WI38 (cell line): ENCODE data around the gene ADORA2B.

Experiments
- H3K4me3 ChIP-seq: 2 replicates; pipeline ENCODE4 v1.5.1; 2011; ENCODE audit warnings: low read depth, mild to moderate bottlenecking, control low read depth, low read length
- TF ChIP-seq, protein P1 (sequence below): IDR thresholded peaks from 2 replicates; pipeline ENCODE4 v1.5.1; 2012; ENCODE audit warnings: low read depth, mild to moderate bottlenecking, control low read depth, low read length

The ADORA2B gene

GRCh38 chr17:15957206-15957605 lies 12.3 kb downstream of the ADORA2B start:
- TF ChIP-seq, protein P1, sequence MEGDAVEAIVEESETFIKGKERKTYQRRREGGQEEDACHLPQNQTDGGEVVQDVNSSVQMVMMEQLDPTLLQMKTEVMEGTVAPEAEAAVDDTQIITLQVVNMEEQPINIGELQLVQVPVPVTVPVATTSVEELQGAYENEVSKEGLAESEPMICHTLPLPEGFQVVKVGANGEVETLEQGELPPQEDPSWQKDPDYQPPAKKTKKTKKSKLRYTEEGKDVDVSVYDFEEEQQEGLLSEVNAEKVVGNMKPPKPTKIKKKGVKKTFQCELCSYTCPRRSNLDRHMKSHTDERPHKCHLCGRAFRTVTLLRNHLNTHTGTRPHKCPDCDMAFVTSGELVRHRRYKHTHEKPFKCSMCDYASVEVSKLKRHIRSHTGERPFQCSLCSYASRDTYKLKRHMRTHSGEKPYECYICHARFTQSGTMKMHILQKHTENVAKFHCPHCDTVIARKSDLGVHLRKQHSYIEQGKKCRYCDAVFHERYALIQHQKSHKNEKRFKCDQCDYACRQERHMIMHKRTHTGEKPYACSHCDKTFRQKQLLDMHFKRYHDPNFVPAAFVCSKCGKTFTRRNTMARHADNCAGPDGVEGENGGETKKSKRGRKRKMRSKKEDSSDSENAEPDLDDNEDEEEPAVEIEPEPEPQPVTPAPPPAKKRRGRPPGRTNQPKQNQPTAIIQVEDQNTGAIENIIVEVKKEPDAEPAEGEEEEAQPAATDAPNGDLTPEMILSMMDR = no peak
- H3K4me3 ChIP-seq = no peak overlapping the region

DNA sequence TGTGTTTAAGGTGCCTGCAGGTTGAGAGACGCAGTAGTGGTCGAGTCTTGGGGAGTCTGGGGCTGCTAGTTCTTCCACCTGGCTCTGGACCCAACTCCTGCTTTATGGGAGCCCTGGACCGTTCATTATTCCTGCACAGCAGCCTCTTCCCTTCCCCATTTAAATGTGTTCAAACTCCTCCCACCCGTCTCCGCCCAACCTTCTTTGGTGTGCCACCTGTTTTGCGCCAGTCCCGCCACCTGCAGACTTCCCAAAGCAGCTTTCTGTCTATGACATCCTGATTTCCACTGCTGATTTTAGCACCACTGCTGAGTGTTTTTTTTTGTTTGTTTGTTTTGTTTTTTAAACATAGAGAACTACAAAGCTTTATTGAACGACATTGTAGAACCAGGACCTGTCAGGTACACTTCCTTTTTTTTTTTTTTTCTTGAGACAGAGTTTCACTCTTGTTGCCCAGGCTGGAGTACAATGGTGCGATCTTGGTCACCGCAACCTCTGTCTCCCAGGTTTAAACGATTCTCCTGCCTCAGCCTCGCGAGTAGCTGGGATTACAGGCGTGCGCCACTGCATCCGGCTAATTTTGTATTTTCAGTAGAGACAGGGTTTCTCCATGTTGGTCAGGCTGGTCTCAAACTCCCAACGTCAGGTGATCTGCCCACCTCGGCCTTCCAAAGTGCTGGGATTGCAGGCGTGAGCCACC lies 12.8 kb downstream of the ADORA2B start:
- TF ChIP-seq, protein P1 = no peak
- no peak overlapping the region for H3K4me3 ChIP-seq

DNA sequence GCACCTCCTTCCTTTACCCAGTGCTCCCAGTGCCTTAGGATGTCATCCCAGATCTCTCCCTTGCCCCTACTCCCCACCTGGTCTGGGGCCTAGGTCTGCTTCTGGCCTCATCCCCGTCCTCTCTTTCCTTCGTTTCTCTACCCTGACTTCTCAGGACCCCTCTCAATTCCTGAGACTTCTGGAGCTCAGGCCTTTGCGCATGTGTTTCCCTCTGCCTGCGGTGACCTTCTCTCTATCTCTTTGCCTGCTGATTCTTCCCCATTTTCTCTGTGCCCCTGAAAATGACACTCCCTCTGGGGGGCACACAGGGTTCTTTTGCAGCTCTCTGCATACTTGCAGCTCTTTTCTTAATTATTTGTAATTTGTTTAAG lies 13.5 kb downstream of the ADORA2B start:
- H3K4me3 ChIP-seq = no peak overlapping the region
- TF ChIP-seq, protein P1 = no peak

DNA sequence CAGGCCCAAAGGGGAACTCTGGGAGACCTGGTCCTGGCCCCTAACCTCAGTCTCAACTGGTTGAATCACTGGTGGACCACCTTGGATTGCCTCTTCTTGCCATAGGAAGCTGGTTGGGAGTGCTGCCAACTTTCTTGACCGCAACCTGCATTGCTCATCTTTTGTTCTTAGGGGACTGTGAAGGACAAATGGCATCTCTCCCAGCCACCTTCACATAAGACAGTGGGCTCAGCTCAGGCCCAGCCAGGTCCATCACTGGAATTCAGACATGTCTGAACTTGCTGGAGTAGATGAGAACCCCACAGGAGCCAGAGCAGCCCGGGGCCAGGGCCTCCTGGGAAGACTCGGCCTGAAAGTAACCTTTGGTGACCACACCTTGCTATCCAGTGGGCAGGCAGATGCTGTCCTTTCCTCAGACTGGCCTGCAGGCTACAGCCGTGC lies 18.8 kb downstream of the ADORA2B start:
- H3K4me3 ChIP-seq = no peak overlapping the region
- TF ChIP-seq, protein P1 = no peak

DNA sequence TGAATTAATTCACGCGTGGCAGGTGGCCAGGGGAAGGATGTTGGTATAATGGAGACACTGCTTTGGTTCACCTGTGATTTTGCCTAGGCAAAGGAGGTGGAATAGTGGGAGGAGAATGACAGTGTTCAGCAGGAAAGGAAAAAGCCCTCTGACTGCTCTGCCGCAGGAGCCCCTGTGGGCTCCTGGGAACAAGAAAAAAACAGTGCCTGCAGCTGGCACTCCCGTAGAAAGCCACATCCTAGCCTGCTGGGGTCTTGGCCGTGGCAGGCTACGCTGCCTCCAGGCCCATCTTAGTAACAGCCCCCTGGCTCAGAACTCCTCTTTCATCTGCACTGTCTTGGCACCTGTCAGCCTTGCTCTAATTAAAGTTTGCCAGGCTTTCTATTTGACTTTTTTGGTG lies 20.6 kb downstream of the ADORA2B start:
- TF ChIP-seq, protein P1 = no peak
- no peak overlapping the region for H3K4me3 ChIP-seq

DNA sequence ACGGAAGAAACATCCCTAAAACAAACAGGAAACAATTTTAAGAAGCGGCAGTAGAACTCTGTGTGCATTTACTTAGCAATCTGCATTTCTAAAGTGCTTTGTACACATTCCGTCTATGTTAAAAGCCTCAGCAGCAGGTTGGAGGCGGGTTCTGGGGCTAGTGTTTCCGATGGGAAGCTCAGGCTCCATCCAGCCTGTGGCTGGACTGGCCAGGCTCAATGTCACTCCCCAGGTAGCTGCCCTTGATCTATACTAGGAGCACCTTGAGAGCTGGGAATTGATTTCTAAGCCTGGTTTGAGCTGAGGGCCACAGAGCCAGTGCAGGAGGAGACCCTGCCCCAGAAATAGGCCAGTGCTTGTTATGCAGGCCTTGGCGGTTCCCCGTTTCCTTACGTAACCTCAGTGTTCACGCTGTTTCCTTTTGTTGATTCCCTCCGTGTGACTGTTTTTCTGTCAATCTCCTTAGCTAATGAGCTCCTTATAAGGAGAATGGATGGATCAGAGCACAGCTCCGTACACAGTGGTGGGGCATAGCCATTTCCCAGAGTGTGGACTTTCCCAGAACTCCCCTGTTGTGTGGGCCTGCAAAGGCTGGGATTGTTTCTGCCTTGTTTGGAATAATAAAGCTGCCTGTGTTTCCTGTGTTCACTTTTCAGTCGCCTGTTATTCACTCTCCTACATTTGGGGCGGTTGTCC lies 21.4 kb downstream of the ADORA2B start:
- no peak overlapping the region for H3K4me3 ChIP-seq
- TF ChIP-seq, protein P1 = no peak

DNA sequence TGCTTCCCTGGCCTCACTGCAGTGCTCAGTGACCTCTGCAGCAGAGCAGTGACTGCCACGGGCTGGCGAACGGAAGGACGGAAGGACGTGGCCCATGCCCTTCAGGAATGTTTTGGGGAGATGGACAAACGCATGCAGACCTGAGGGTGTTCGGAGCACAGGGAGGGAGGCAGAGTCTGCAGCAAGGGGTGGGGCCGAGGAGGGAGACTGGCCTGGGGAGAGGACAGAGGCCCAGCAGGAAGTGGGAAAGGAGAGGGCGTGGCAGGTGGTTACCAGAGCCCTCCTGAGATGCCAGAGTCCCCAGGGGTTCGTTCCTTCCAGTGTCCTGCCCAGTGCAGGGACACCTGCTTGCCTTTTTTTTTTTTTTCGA lies 21.9 kb downstream of the ADORA2B start:
- H3K4me3 ChIP-seq = no peak overlapping the region
- TF ChIP-seq, protein P1 = no peak
